Choroid plexus epithelial cell (primary cell): Measurements from ENCODE around the gene MAPK1.
A peak's percentile ranks its signal among the peaks of the same experiment; 100 is the strongest.

Source experiments
- DNase-seq: peaks from one replicate; pipeline ENCODE4 v3.0.0-alpha.2; 2010; ENCODE audit warnings: low read depth
- H3K4me3 ChIP-seq: 2 replicates; pipeline ENCODE4 v1.5.1; 2011; ENCODE audit warnings: low read depth, mild to moderate bottlenecking, control low read depth, low read length, moderate library complexity
- TF ChIP-seq, protein P1 (sequence below): conservative IDR thresholded peaks from 2 replicates; pipeline ENCODE4 v1.5.1; 2011; ENCODE audit warnings: low read depth, mild to moderate bottlenecking, control low read depth, inconsistent platforms, low read length, moderate library complexity

Gene MAPK1

DNA sequence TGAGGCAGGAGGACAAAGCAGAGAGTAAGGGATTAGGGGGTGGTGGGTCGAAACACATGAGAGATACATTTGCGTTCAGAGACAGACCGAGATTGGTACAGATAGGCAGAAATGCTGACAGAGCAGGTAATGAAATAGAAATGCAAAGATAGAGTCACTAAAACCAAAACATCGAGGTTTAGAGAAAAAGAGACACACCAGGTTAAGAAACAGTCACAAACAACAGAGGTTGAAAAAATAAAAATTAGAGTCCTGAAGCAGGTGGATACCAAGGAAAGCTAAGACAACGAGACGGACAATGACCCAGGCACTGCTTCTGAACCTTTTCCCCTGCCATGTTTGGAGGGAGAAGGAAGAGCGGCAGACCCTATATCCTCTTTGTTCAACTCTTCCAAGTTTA is 1.2 kb upstream of the MAPK1 start:
- H3K4me3 ChIP-seq, result no peak overlapping the region
- DNase-seq, result no peak
- TF ChIP-seq, protein P1, sequence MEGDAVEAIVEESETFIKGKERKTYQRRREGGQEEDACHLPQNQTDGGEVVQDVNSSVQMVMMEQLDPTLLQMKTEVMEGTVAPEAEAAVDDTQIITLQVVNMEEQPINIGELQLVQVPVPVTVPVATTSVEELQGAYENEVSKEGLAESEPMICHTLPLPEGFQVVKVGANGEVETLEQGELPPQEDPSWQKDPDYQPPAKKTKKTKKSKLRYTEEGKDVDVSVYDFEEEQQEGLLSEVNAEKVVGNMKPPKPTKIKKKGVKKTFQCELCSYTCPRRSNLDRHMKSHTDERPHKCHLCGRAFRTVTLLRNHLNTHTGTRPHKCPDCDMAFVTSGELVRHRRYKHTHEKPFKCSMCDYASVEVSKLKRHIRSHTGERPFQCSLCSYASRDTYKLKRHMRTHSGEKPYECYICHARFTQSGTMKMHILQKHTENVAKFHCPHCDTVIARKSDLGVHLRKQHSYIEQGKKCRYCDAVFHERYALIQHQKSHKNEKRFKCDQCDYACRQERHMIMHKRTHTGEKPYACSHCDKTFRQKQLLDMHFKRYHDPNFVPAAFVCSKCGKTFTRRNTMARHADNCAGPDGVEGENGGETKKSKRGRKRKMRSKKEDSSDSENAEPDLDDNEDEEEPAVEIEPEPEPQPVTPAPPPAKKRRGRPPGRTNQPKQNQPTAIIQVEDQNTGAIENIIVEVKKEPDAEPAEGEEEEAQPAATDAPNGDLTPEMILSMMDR, result no peak

DNA sequence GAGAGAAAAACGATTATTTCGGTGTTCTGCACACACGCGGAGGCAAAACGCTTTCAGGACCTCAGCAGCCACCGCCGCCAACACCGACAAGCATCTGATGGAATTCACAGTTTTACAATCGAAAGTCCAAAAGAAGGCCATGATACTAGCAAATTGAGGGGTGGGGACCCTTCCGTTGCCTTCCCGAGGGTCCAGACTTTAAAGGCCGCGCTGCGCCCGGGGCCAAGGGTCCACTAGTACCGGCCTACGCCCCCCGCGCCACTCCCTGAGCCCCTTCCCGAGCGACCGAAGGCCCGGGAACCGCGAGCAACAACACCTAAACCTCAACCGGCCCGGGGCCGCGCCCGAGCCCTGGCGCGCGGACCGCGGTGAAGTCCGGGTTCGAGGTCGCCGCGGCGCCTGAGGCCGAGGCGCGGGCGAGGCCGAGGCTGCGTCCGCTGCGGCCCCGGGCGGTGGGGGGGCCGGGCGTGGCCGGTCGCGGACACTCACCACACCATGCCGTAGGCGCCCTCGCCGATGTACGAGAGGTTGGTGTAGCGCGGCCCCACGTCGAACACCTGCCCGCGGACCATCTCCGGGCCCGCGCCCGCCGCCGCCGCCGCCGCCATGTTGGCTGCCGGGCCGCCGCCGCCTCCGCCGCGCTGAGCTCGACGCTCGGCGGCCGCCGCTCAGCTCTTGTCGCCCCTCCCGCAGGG is 465 bp downstream of the MAPK1 start:
- DNase-seq, result peak; percentile 20
- H3K4me3 ChIP-seq, result peak overlapping the region; percentile 85
- TF ChIP-seq, protein P1, result no peak

DNA sequence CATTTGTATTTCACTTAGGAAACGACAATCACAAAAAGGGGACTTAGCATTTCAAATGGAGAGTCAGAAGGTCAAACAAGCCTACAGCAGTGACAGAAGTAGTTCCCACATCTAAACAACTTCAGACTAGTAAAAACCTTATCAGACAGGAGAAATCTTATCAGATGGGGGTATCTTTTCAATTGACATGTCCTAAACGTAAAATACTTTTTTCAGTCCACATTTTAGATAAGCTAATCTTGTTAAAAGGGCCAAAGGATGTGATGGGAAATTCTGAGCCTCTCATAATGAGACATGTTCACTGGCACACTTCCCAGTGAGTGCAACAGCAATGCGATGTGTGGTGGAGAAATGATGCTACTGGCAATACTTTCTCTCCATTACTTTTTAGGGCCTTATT is 2.4 kb downstream of the MAPK1 start:
- TF ChIP-seq, protein P1, result no peak
- peak; percentile 89 for DNase-seq
- H3K4me3 ChIP-seq, result no peak overlapping the region

DNA sequence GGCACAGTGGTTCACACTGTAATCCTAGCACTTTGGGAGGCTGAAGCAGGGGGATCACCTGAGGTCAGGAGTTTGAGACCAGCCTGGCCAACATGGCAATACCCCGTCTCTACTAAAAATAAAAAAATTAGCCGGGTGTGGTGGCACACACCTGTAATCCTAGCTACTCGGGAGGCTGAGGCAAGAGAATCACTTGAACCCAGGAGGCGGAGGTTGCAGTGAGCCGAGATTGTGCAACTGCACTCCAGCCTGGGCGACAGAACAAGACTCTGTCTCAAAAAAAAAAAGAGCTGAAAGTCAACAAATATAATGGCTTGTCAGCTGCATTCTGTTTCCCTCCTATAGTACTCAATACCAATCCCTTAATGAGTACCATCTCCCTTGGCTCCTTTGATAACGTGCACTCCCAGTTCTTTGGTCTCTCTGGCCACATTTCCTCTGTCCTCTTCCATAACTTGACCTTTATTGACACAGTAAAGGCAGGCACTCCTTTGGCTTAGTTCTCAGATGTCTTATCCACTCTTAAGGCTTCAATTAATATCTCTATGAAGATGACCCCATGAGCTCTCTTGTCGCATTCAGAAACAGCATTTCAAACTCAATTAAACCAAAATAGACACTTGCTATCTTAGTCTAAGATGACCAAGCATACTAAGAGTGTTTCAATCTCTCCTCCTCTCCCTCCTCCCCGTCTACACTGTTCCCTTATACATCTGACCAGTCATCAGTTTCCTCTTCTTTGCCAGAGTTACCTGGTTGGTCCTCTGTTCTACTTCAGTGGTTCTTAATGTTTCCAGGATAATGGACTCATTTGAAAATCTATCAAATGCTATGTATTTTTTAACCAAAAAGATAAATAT is 4.8 kb downstream of the MAPK1 start:
- TF ChIP-seq, protein P1, result no peak
- no peak for DNase-seq
- H3K4me3 ChIP-seq, result no peak overlapping the region

DNA sequence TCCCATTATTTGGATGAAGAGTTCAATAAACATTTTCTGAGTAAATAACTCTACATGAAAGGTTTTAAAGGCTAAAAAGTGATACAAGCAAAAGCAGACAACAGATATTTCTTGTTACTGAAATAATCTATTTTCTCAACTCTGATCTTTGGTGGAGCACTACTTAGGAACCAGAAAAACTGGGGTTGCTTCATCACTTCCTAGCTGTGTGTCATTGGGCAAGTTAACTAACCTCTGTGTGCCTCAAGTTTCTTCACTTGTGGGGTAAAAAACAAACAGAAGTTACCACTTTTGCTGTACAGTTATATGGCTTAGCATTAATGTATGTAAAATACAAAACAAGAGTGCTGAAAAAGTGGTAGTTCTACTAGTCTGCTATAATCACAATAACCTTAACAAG is 5.6 kb downstream of the MAPK1 start:
- TF ChIP-seq, protein P1, result no peak
- H3K4me3 ChIP-seq, result no peak overlapping the region
- no peak for DNase-seq

DNA sequence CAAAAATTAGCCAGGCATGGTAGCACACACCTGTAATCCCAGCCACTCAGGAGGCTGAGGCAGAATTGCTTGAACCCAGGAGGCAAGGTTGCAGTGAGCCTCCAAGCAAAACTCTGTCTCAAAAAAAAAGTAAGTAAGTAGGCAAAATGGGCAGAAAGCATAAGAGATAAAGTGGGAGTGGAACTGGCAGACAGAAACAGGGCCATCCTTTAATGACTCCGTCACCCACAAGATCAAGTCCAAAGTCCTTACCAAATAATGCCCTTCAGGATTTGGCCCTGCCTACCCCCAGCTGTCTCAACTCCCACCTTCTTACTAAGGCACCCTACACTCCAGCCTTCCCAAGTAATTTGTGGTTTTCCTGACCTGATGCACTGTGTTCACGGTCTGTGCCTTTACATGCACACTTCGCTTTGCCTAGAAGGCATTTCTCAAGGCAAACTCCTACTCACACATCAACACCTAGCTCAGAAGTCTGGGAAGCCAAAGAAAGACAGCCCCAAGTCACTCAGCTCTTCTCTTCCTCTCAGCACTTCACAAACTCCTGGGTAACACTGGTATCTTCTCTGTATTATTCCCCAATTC is 6.1 kb downstream of the MAPK1 start:
- DNase-seq, result no peak
- TF ChIP-seq, protein P1, result no peak
- no peak overlapping the region for H3K4me3 ChIP-seq
